Chondrocyte (in vitro differentiated cells): ENCODE results near the gene PCDHGA7. TPM values are rescaled to one million over a fixed set of nuclear protein-coding genes. Genes with fewer than 3 reads are reported as not detected.
"Not testable (repeated sequence)": the region's sequence is repeated elsewhere in the genome, so short reads cannot be mapped to it uniquely, and the experiment has no call there.

Experiments used
- DNase-seq: peaks from one replicate; pipeline ENCODE4 v3.0.0; 2021; ENCODE audit warnings: mixed read lengths, low spot score
- H3K27ac Mint-ChIP-seq: one replicate; pipeline ENCODE4 v1.8.0; 2021; ENCODE audit warnings: mild to moderate bottlenecking, moderate library complexity, mixed read lengths; ENCODE audit not compliant: unreplicated experiment
- H3K27me3 Mint-ChIP-seq: 2 replicates; pipeline ENCODE4 v1.8.0; 2021; ENCODE audit warnings: low read depth, mixed read lengths
- H3K36me3 Mint-ChIP-seq: 2 replicates; pipeline ENCODE4 v1.8.0; 2021; ENCODE audit warnings: low read depth, mixed read lengths
- H3K4me1 Mint-ChIP-seq: 2 replicates; pipeline ENCODE4 v1.8.0; 2021; ENCODE audit warnings: low read depth, mild to moderate bottlenecking, mixed read lengths
- H3K4me3 Mint-ChIP-seq: one replicate; pipeline ENCODE4 v1.8.0; 2021; ENCODE audit warnings: mild to moderate bottlenecking, moderate library complexity, mixed read lengths; ENCODE audit not compliant: unreplicated experiment
- H3K9me3 Mint-ChIP-seq: 2 replicates; pipeline ENCODE4 v1.8.0; 2021; ENCODE audit warnings: low read depth, mixed read lengths
- CTCF ChIP-seq: fragments of 200-600 bp; sonication (generic); IDR thresholded peaks from 2 replicates; pipeline ENCODE4 v1.5.0; 2021; ENCODE audit warnings: antibody characterized with exemption, mild to moderate bottlenecking, moderate library complexity
- total RNA-seq: library from RNA; stranded (reverse); gene quantifications from 3 replicates; pipeline ENCODE4 v1.2.1, GENCODE V29; 2021

The PCDHGA7 gene
- total RNA-seq, 1 donor from 2014 or later, result 0.17 TPM

- Mint-ChIP-seq H3K4me3 (no peak overlapping the region), H3K4me1 (no peaks in the 10 kb centered on the region), H3K36me3 (peaks cover 2% of the 10 kb centered on the region), H3K27me3 (no peaks in the 10 kb centered on the region), H3K27ac (no peak overlapping the region), H3K9me3 (peaks cover 49% of the 10 kb centered on the region)
- TF ChIP-seq CTCF, result no peak
- DNase-seq, result no peak
Measured at GRCh38 chr5:141343953-141344463, 38.5 kb upstream of the PCDHGA7 start.

- Mint-ChIP-seq H3K4me3 (no peak overlapping the region), H3K9me3 (peaks cover 43% of the 10 kb centered on the region), H3K4me1 (no peaks in the 10 kb centered on the region), H3K36me3 (peaks cover 4% of the 10 kb centered on the region), H3K27ac (no peak overlapping the region), H3K27me3 (no peaks in the 10 kb centered on the region)
- no peak for DNase-seq
- no peak for TF ChIP-seq CTCF
Measured at GRCh38 chr5:141345327-141345726, 37.2 kb upstream of the PCDHGA7 start.

- peaks cover 44% of the 10 kb centered on the region for H3K9me3 Mint-ChIP-seq
- not testable (repeated sequence) for H3K4me1 Mint-ChIP-seq, H3K27ac Mint-ChIP-seq, H3K36me3 Mint-ChIP-seq, H3K27me3 Mint-ChIP-seq, DNase-seq, H3K4me3 Mint-ChIP-seq
Measured at GRCh38 chr5:141346017-141346416, 36.5 kb upstream of the PCDHGA7 start.

GRCh38 chr5:141349917-141350619 is 32.5 kb upstream of the PCDHGA7 start, which contains the start of gene PCDHGB1:
TSS of gene PCDHGB1 (plus strand) at chr5:141350099. CDS start at chr5:141350261, 162 bp downstream.
- Mint-ChIP-seq H3K36me3 (peaks cover 6% of the 10 kb centered on the region), H3K9me3 (peaks cover 39% of the 10 kb centered on the region), H3K27ac (no peak within 1 kb of the TSS), H3K27me3 (no peaks in the 10 kb centered on the region), H3K4me1 (no peaks in the 10 kb centered on the region), H3K4me3 (peak within 1 kb of the TSS; percentile 62)
- DNase-seq, result no peak
- TF ChIP-seq CTCF, result peak; percentile 62

GRCh38 chr5:141351591-141351990 is 31.0 kb upstream of the PCDHGA7 start:
- peaks cover 45% of the 10 kb centered on the region for H3K9me3 Mint-ChIP-seq
- no peak overlapping the region for H3K4me3 Mint-ChIP-seq
- no peaks in the 10 kb centered on the region for H3K4me1 Mint-ChIP-seq
- peaks cover 9% of the 10 kb centered on the region for H3K36me3 Mint-ChIP-seq
- TF ChIP-seq CTCF, result no peak
- no peak overlapping the region for H3K27ac Mint-ChIP-seq
- DNase-seq, result no peak
- no peaks in the 10 kb centered on the region for H3K27me3 Mint-ChIP-seq
